HCT116 (cell line): ENCODE results near the gene AMBRA1. TPM values are rescaled to one million over a fixed set of nuclear protein-coding genes. Genes with fewer than 3 reads are reported as not detected.

Experiments used
- ATAC-seq: fragments of 200-7000 bp; cut with Tn5 transposase; 2 replicates; pipeline ENCODE4 v1.9.1; 2020; ENCODE audit warnings: mild to moderate bottlenecking, moderate library complexity
- BruUV-seq: library from RNA; stranded (reverse); fragments of 400-500 nt; replicated peaks from 2 replicates; lab custom pipeline; 2021; lab: Mats Ljungman, UMichigan
- CTCF ChIA-PET: fragments of 300-600 bp; sonication (Branson Sonifier 250); formaldehyde crosslinking; loops from one replicate; lab custom pipeline; 2021; ENCODE audit warnings: antibody characterized with exemption; lab: Charles Lee
- POLR2A ChIA-PET: fragments of 300-600, 350-600 bp; sonication (Branson Sonifier 250); formaldehyde crosslinking; loops from one replicate; lab custom pipeline; 2021; ENCODE audit warnings: antibody characterized with exemption; lab: Charles Lee
- RAD21 ChIA-PET, 2 experiments: fragments of 300-600 bp; sonication (Branson Sonifier 250); formaldehyde crosslinking; loops; one replicate each; lab custom pipeline; 2023; ENCODE audit warnings: low total read pairs in 2 of 2; ENCODE audit not compliant: uncharacterized antibody in 2 of 2, unreplicated experiment in 2 of 2, low non-redundant PET in 1 of 2; lab: Charles Lee
- DNase-seq: peaks from one replicate; pipeline ENCODE4 v3.0.0-alpha.2; 2010; ENCODE audit warnings: low read depth, low spot score
- H2AFZ ChIP-seq: fragments of 200-600 bp; shearing (Covaris generic), sonication (generic); 2 replicates; pipeline ENCODE4 v1.6.1; 2017; ENCODE audit warnings: low read depth, mixed run types, mixed read lengths, antibody characterized with exemption, low read length; ENCODE audit not compliant: poor library complexity, severe bottlenecking
- H3K27ac ChIP-seq: 2 replicates; pipeline ENCODE4 v1.5.1; 2012; ENCODE audit warnings: low read depth, low read length
- H3K27me3 ChIP-seq: fragments of 200-600 bp; sonication (generic); 2 replicates; pipeline ENCODE4 v1.6.1; 2016; ENCODE audit warnings: mixed run types, low read length, mixed read lengths; ENCODE audit not compliant: insufficient read depth
- H3K36me3 ChIP-seq, 2 experiments: fragments of 200-500 bp in 1 of 2; fragments of 200-600 bp in 1 of 2; sonication (Bioruptor generic) in 1 of 2; sonication (generic) in 1 of 2; 2 replicates each; pipeline versions ENCODE4 v1.5.1 to v1.6.1; 2014 to 2016; ENCODE audit warnings: low read length in 2 of 2, inconsistent platforms in 1 of 2, mixed read lengths in 1 of 2, mixed run types in 1 of 2; ENCODE audit not compliant: insufficient read depth in 2 of 2, control insufficient read depth in 1 of 2
- H3K4me1 ChIP-seq, 2 experiments: fragments of 200-600 bp in 1 of 2; sonication (generic) in 1 of 2; 2 replicates each; pipeline versions ENCODE4 v1.5.1 to v1.6.1; 2012 to 2017; ENCODE audit warnings: low read length in 2 of 2, inconsistent platforms in 1 of 2, mild to moderate bottlenecking in 1 of 2, mixed read lengths in 1 of 2, mixed run types in 1 of 2, moderate library complexity in 1 of 2; ENCODE audit not compliant: insufficient read depth in 2 of 2, control insufficient read depth in 1 of 2
- H3K4me2 ChIP-seq: fragments of 200-600 bp; sonication (generic); 2 replicates; pipeline ENCODE4 v1.6.1; 2017; ENCODE audit warnings: mixed run types, low read length, mixed read lengths
- H3K4me3 ChIP-seq, 2 experiments: fragments of 200-600 bp in 1 of 2; sonication (generic) in 1 of 2; replicated peaks in 1 of 2; 2 replicates each; pipeline ENCODE4 v1.5.1; 2011 to 2016; ENCODE audit warnings: low read length in 2 of 2, control low read depth in 1 of 2, low read depth in 1 of 2, mild to moderate bottlenecking in 1 of 2, mixed read lengths in 1 of 2, mixed run types in 1 of 2
- H3K79me2 ChIP-seq: fragments of 200-600 bp; sonication (generic); 2 replicates; pipeline ENCODE4 v1.6.1; 2017; ENCODE audit warnings: mild to moderate bottlenecking, mixed run types, low read length, moderate library complexity, mixed read lengths; ENCODE audit not compliant: insufficient read depth
- H3K9ac ChIP-seq: fragments of 200-600 bp; sonication (generic); 2 replicates; pipeline ENCODE4 v1.6.1; 2016; ENCODE audit warnings: low read length, mixed read lengths
- H3K9me2 ChIP-seq: fragments of 200-600 bp; sonication (generic), shearing (Covaris generic); 2 replicates; pipeline ENCODE4 v1.6.1; 2017; ENCODE audit warnings: mixed run types, mild to moderate bottlenecking, moderate library complexity; ENCODE audit not compliant: insufficient read depth
- H3K9me3 ChIP-seq, 2 experiments: fragments of 200-500 bp in 1 of 2; fragments of 200-600 bp in 1 of 2; sonication (Bioruptor generic) in 1 of 2; sonication (generic) in 1 of 2; 2 replicates each; pipeline ENCODE4 v1.6.1; 2014 to 2017; ENCODE audit warnings: low read length in 2 of 2, mixed read lengths in 2 of 2, inconsistent platforms in 1 of 2, low read depth in 1 of 2, mild to moderate bottlenecking in 1 of 2, mixed run types in 1 of 2, moderate library complexity in 1 of 2; ENCODE audit not compliant: control insufficient read depth in 1 of 2, insufficient read depth in 1 of 2
- H4K20me1 ChIP-seq: fragments of 200-600 bp; sonication (generic), shearing (Covaris generic); 2 replicates; pipeline ENCODE4 v1.6.1; 2017; ENCODE audit warnings: mixed run types, mild to moderate bottlenecking, moderate library complexity; ENCODE audit not compliant: insufficient read depth
- CBX3 ChIP-seq: IDR thresholded peaks from 2 replicates; pipeline ENCODE4 v1.6.1; 2012; ENCODE audit warnings: low read depth
- CTCF ChIP-seq, 3 experiments: fragments of 200-600 bp in 1 of 3; sonication (generic) in 1 of 3; IDR thresholded peaks in 2 of 3; conservative IDR thresholded peaks in 1 of 3; 2 replicates each; pipeline ENCODE4 v1.5.1; 2012 to 2017; ENCODE audit warnings: low read depth in 2 of 3, low read length in 2 of 3, antibody characterized with exemption in 1 of 3, borderline replicate concordance in 1 of 3, control low read depth in 1 of 3, mild to moderate bottlenecking in 1 of 3, mixed read lengths in 1 of 3, mixed run types in 1 of 3, moderate library complexity in 1 of 3; ENCODE audit not compliant: insufficient read depth in 1 of 3
- EZH2 ChIP-seq: fragments of 200-600 bp; sonication (generic); IDR thresholded peaks from 2 replicates; pipeline ENCODE4 v1.6.1; 2017; ENCODE audit warnings: antibody characterized with exemption, mixed run types
- JUND ChIP-seq: IDR thresholded peaks from 2 replicates; pipeline ENCODE4 v1.6.1; 2012
- RAD21 ChIP-seq: IDR thresholded peaks from 2 replicates; pipeline ENCODE4 v1.6.1; 2012; ENCODE audit warnings: low read depth, mild to moderate bottlenecking
- REST ChIP-seq: IDR thresholded peaks from 2 replicates; pipeline ENCODE4 v1.6.1; 2012; ENCODE audit warnings: low read depth
- TCF7L2 ChIP-seq: IDR thresholded peaks from 2 replicates; pipeline ENCODE4 v1.7.0; 2011; ENCODE audit warnings: borderline replicate concordance, inconsistent platforms; ENCODE audit not compliant: insufficient read depth, insufficient read length; ENCODE audit errors: extremely low read depth
- ZFX ChIP-seq: fragments of 450-650 bp; IDR thresholded peaks from 2 replicates; pipeline ENCODE4 v1.6.1; 2017
- intact Hi-C: fragments of 100-400 bp; cut with micrococcal nuclease; formaldehyde crosslinking; loops from 2 replicates; pipeline ENCODE4 v1.10.0; 2022
- total RNA-seq: library from RNA; stranded (reverse); gene quantifications from one replicate; pipeline ENCODE4 v1.2.1, GENCODE V29; 2021; ENCODE audit not compliant: unreplicated experiment

AMBRA1 gene
- total RNA-seq, 1 experiment from 2014 or later = 22.7 TPM

- H3K27ac ChIP-seq = no peak overlapping the region
- ATAC-seq (no peak), DNase-seq (no peak)
- no peak for TF ChIP-seq REST
- TF ChIP-seq JUND = no peak
- no peak for TF ChIP-seq CTCF (IDR thresholded peaks at IDR 0.05 in 2 of 3, conservative IDR thresholded peaks at IDR 0.05 in 1 of 3; ENCODE audit: borderline replicate concordance in 1 of 3, insufficient read depth in 1 of 3, low read depth in 2 of 3, low read length in 2 of 3)
- no peak for TF ChIP-seq EZH2
- no peak for TF ChIP-seq CBX3
- no peak for TF ChIP-seq ZFX
- TF ChIP-seq TCF7L2 = no peak
- TF ChIP-seq RAD21 = no peak
- no peak overlapping the region for H3K4me3 ChIP-seq
- no peaks in the 10 kb centered on the region for H4K20me1 ChIP-seq
- H3K9me3 ChIP-seq = no peaks in the 10 kb centered on the region
- peak overlapping the region; percentile 44; the same call in 1 of the 2 replicates for H3K4me2 ChIP-seq
- no peak overlapping the region for H3K9ac ChIP-seq
- intact Hi-C loops = loop anchor here (10.0 kb wide), 2 partner anchors 229 to 419 kb away; partner anchors contain the start of genes ATG13 and HARBI1
- RAD21 ChIA-PET = no interaction called here
- CTCF ChIA-PET = no interaction called here
- peaks cover 12% of the 10 kb centered on the region; the same call in 1 of the 2 replicates for H3K79me2 ChIP-seq
- no peaks in the 10 kb centered on the region for H3K9me2 ChIP-seq
- H2AFZ ChIP-seq = no peak overlapping the region
- no TSS peak for BruUV-seq
- H3K4me1 ChIP-seq = peaks cover 27 to 74% of the 10 kb centered on the region in 2 experiments
- H3K36me3 ChIP-seq = no peaks in the 10 kb centered on the region
- no peaks in the 10 kb centered on the region for H3K27me3 ChIP-seq
- POLR2A ChIA-PET = no interaction called here
Observed at GRCh38 chr11:46386005-46386578, 207.7 kb downstream of the AMBRA1 start.
